Rectal smooth muscle tissue (tissue), 1 donor: Measurements from ENCODE around the gene COBL.

Experiments used
- H3K27ac ChIP-seq: one replicate; pipeline ENCODE4 v1.7.0; 2013; ENCODE audit warnings: low read depth, low read length, inconsistent platforms
- H3K27me3 ChIP-seq: one replicate; pipeline ENCODE4 v1.7.0; 2013; ENCODE audit warnings: low read length; ENCODE audit not compliant: control insufficient read depth, insufficient read depth
- H3K36me3 ChIP-seq: one replicate; pipeline ENCODE4 v1.7.0; 2013; ENCODE audit warnings: low read length; ENCODE audit not compliant: control insufficient read depth, insufficient read depth
- H3K4me1 ChIP-seq: one replicate; pipeline ENCODE4 v1.7.0; 2013; ENCODE audit warnings: low read length; ENCODE audit not compliant: control insufficient read depth, insufficient read depth
- H3K4me3 ChIP-seq: one replicate; pipeline ENCODE4 v1.7.0; 2013; ENCODE audit warnings: low read length
- H3K9ac ChIP-seq: one replicate; pipeline ENCODE4 v1.7.0; 2013; ENCODE audit warnings: low read length

Gene COBL

GRCh38 chr7:51276091-51276605, 40.5 kb downstream of the COBL start:
- H3K9ac ChIP-seq, result no peak overlapping the region
- no peaks in the 10 kb centered on the region for H3K36me3 ChIP-seq
- H3K4me3 ChIP-seq, result no peak overlapping the region
- H3K4me1 ChIP-seq, result no peaks in the 10 kb centered on the region
- no peaks in the 10 kb centered on the region for H3K27me3 ChIP-seq
- H3K27ac ChIP-seq, result no peak overlapping the region

- H3K27me3 ChIP-seq, result no peaks in the 10 kb centered on the region
- no peaks in the 10 kb centered on the region for H3K36me3 ChIP-seq
- no peak overlapping the region for H3K4me3 ChIP-seq
- H3K4me1 ChIP-seq, result no peaks in the 10 kb centered on the region
- H3K9ac ChIP-seq, result no peak overlapping the region
- H3K27ac ChIP-seq, result no peak overlapping the region
These were observed 41.1 kb downstream of the COBL start for GRCh38 chr7:51275532-51275931.

- no peak overlapping the region for H3K4me3 ChIP-seq
- H3K4me1 ChIP-seq, result no peaks in the 10 kb centered on the region
- no peaks in the 10 kb centered on the region for H3K36me3 ChIP-seq
- H3K27ac ChIP-seq, result no peak overlapping the region
- H3K9ac ChIP-seq, result no peak overlapping the region
- no peaks in the 10 kb centered on the region for H3K27me3 ChIP-seq
These were observed 41.7 kb downstream of the COBL start for GRCh38 chr7:51274955-51275354.

GRCh38 chr7:51274001-51274400, 42.6 kb downstream of the COBL start:
- no peak overlapping the region for H3K9ac ChIP-seq
- H3K36me3 ChIP-seq, result no peaks in the 10 kb centered on the region
- no peak overlapping the region for H3K4me3 ChIP-seq
- H3K27ac ChIP-seq, result no peak overlapping the region
- no peaks in the 10 kb centered on the region for H3K27me3 ChIP-seq
- H3K4me1 ChIP-seq, result no peaks in the 10 kb centered on the region

GRCh38 chr7:51273360-51273759, 43.2 kb downstream of the COBL start:
- Histone ChIP-seq H3K9ac (no peak overlapping the region), H3K4me3 (no peak overlapping the region), H3K36me3 (no peaks in the 10 kb centered on the region), H3K27me3 (no peaks in the 10 kb centered on the region), H3K27ac (no peak overlapping the region), H3K4me1 (no peaks in the 10 kb centered on the region)

- Histone ChIP-seq H3K4me3 (no peak overlapping the region), H3K36me3 (no peaks in the 10 kb centered on the region), H3K4me1 (no peaks in the 10 kb centered on the region), H3K9ac (no peak overlapping the region), H3K27ac (no peak overlapping the region), H3K27me3 (no peaks in the 10 kb centered on the region)
These were observed 45.6 kb downstream of the COBL start for GRCh38 chr7:51270965-51271364.

- Histone ChIP-seq H3K27ac (no peak overlapping the region), H3K4me3 (no peak overlapping the region), H3K9ac (no peak overlapping the region), H3K27me3 (no peaks in the 10 kb centered on the region), H3K36me3 (no peaks in the 10 kb centered on the region), H3K4me1 (no peaks in the 10 kb centered on the region)
These were observed 46.7 kb downstream of the COBL start for GRCh38 chr7:51269911-51270310.

GRCh38 chr7:51269321-51269720, 47.3 kb downstream of the COBL start:
- Histone ChIP-seq H3K4me1 (no peaks in the 10 kb centered on the region), H3K27me3 (no peaks in the 10 kb centered on the region), H3K27ac (no peak overlapping the region), H3K4me3 (no peak overlapping the region), H3K36me3 (no peaks in the 10 kb centered on the region), H3K9ac (no peak overlapping the region)

GRCh38 chr7:51268859-51269258, 47.8 kb downstream of the COBL start:
- Histone ChIP-seq H3K4me3 (no peak overlapping the region), H3K9ac (no peak overlapping the region), H3K27me3 (no peaks in the 10 kb centered on the region), H3K36me3 (no peaks in the 10 kb centered on the region), H3K27ac (no peak overlapping the region), H3K4me1 (no peaks in the 10 kb centered on the region)

GRCh38 chr7:51267169-51267568, 49.4 kb downstream of the COBL start:
- no peaks in the 10 kb centered on the region for H3K36me3 ChIP-seq
- no peak overlapping the region for H3K4me3 ChIP-seq
- no peak overlapping the region for H3K9ac ChIP-seq
- no peak overlapping the region for H3K27ac ChIP-seq
- no peaks in the 10 kb centered on the region for H3K27me3 ChIP-seq
- H3K4me1 ChIP-seq, result no peaks in the 10 kb centered on the region

- Histone ChIP-seq H3K9ac (no peak overlapping the region), H3K27ac (no peak overlapping the region), H3K4me3 (no peak overlapping the region), H3K36me3 (no peaks in the 10 kb centered on the region), H3K27me3 (no peaks in the 10 kb centered on the region), H3K4me1 (no peaks in the 10 kb centered on the region)
These were observed 51.3 kb downstream of the COBL start for GRCh38 chr7:51265066-51265907.

- Histone ChIP-seq H3K27me3 (no peaks in the 10 kb centered on the region), H3K9ac (no peak overlapping the region), H3K36me3 (no peaks in the 10 kb centered on the region), H3K4me3 (peak overlapping the region; percentile 9), H3K27ac (no peak overlapping the region), H3K4me1 (no peaks in the 10 kb centered on the region)
These were observed 52.8 kb downstream of the COBL start for GRCh38 chr7:51263631-51264484.
